ENCODE data around the gene KCNA2. TPM values are rescaled to one million over a fixed set of nuclear protein-coding genes. Genes with fewer than 3 reads are reported as not detected.

The KCNA2 gene
- polyA plus RNA-seq, 1 of the 3 experiments (the other 2 are of a cell fraction), result not detected

DNA sequence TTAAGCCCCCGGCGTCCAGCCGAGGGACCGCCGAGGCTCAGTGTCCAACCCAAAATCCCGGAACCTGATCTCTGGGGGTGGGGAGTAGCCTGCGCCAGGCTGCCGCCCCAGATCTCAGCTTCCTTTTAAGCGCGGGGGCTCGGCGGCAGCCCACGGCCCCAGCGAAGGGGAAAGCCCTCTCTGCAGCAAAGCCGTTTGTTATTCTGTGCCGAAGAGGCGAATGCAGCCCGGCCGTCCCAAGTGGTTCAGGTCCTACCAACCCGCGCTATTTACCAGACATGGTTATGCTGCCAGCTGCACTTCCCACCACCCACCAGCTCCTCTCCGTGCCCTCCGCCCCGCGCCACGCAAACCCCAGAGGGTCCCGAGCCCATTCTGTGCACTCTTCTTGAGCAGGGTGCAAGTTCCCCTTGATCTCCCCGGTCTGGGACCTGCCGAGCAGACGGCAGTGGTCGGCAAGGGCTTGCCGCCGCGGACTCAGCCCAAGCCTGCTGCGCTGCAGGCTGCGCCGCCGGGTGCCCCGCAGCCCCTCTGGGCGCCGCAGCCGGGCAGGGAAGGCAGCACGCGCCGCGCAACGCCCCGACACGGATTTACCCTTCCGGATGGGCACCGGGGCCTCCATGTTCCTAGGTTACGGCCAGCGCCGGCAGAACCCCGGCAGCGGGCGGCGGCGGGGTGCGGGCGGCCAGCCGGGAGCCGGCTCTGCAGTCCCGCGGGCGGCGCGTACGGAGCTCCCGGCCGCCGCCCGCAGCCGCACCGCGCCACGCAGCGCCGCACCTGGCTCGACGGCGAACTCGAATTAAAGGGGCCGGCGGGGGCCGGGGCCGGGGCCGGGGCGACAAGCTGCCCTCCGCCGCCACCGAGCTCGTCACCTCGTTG, 738 bp upstream of the KCNA2 start:
- H3K27ac ChIP-seq (ENCODE audit: low read depth in 2 of 2, low read length in 1 of 2), result no peak overlapping the region
- POLR2A ChIA-PET, result interaction anchor here (0.6 kb wide), 1 partner anchor 52 kb away, joined by 3 read pairs; no protein-coding TSS in a partner anchor
- no peaks in the 10 kb centered on the region for H4K20me1 ChIP-seq (ENCODE audit: insufficient read depth)
- peaks cover 0 to 10% of the 10 kb centered on the region in 2 experiments; a peak in 2 of 4 replicates for H3K4me1 ChIP-seq (ENCODE audit: control insufficient read depth in 1 of 2, insufficient read depth in 2 of 2, low read depth in 1 of 2, low read length in 1 of 2)
- no peak overlapping the region for H3K9ac ChIP-seq
- TF ChIP-seq EZH2phosphoT487 (IDR thresholded peaks at IDR 0.05; ENCODE audit: borderline replicate concordance, low read depth) (peak; percentile 88; the same call in 1 of the 2 replicates), MEF2A (IDR thresholded peaks at IDR 0.05; ENCODE audit: borderline replicate concordance, low read depth) (no peak)
- H3K27me3 ChIP-seq (ENCODE audit: insufficient read depth), result peaks cover 60% of the 10 kb centered on the region
- 0% methylated on average over 9 of the region's 94 CpGs for WGBS (ENCODE audit: low lambda C conversion rate)
- CTCF ChIA-PET, result interaction anchor here (0.7 to 11.6 kb wide), 20 partner anchors 8 to 410 kb away, joined by 3 to 97 read pairs (median 5); no protein-coding TSS in a partner anchor
- H3F3A ChIP-seq (replicated peaks; ENCODE audit: insufficient read depth), result no peaks in the 10 kb centered on the region
- 0 out of 2 replicates have a peak overlapping the region, but pooled peaks have one; percentile 46 for H2AFZ ChIP-seq (ENCODE audit: low read depth)
- no peaks in the 10 kb centered on the region for H3K79me2 ChIP-seq (ENCODE audit: insufficient read depth)
- H3K9me3 ChIP-seq, result no peaks in the 10 kb centered on the region
- peak overlapping the region; percentile 79 for H3K4me2 ChIP-seq
- no peaks in the 10 kb centered on the region for H3K9me2 ChIP-seq
- H3K4me3 ChIP-seq (ENCODE audit: low read depth in 2 of 2, low read length in 1 of 2), result peak overlapping the region; percentile 43 to 56
- no peaks in the 10 kb centered on the region for H3K36me3 ChIP-seq (replicated peaks in 1 of 2; ENCODE audit: control insufficient read depth in 1 of 2, insufficient read depth in 2 of 2, low read length in 1 of 2)
- peak; percentile 70 for DNase-seq

DNA sequence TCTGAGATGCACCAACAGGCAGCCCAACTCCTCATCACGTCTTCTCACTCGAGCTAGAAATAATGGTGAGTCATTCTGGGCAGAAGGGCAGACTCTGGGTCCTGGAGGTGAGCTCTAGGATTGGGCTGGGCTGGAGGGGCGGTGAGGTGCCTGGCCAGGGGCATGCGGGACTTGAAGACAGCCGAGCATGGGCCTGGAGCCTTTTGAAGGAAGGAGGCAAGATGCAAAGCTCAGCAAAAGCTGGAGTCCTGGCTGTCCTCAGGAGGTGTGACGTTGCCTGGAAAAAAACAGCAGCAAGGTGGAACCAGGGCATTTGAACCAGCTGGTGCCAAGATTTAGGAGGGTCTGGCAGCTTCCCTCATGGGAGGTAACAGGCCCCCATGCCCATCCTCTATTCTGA, 712 bp downstream of the KCNA2 start:
- 74% methylated on average over 5 of the region's 6 CpGs for WGBS (ENCODE audit: low lambda C conversion rate)
- H3K79me2 ChIP-seq (ENCODE audit: insufficient read depth), result no peaks in the 10 kb centered on the region
- no peak overlapping the region for H3K4me2 ChIP-seq
- POLR2A ChIA-PET, result interaction anchor here (0.9 kb wide), 1 partner anchor 72 kb away, joined by 3 read pairs; no protein-coding TSS in a partner anchor
- H2AFZ ChIP-seq (ENCODE audit: low read depth), result no peak overlapping the region
- no peaks in the 10 kb centered on the region for H3K36me3 ChIP-seq (replicated peaks in 1 of 2; ENCODE audit: control insufficient read depth in 1 of 2, insufficient read depth in 2 of 2, low read length in 1 of 2)
- H3F3A ChIP-seq (replicated peaks; ENCODE audit: insufficient read depth), result no peaks in the 10 kb centered on the region
- no peak overlapping the region for H3K4me3 ChIP-seq (ENCODE audit: low read depth in 2 of 2, low read length in 1 of 2)
- no peaks in the 10 kb centered on the region for H3K9me2 ChIP-seq
- peaks cover 0 to 10% of the 10 kb centered on the region in 2 experiments; a peak in 2 of 4 replicates for H3K4me1 ChIP-seq (ENCODE audit: control insufficient read depth in 1 of 2, insufficient read depth in 2 of 2, low read depth in 1 of 2, low read length in 1 of 2)
- peaks cover 60% of the 10 kb centered on the region for H3K27me3 ChIP-seq (ENCODE audit: insufficient read depth)
- no peaks in the 10 kb centered on the region for H4K20me1 ChIP-seq (ENCODE audit: insufficient read depth)
- no peaks in the 10 kb centered on the region for H3K9me3 ChIP-seq
- DNase-seq, result no peak
- H3K9ac ChIP-seq, result no peak overlapping the region
- H3K27ac ChIP-seq (ENCODE audit: low read depth in 2 of 2, low read length in 1 of 2), result no peak overlapping the region
- CTCF ChIA-PET, result interaction anchor here (0.6 to 11.6 kb wide), 10 partner anchors 11 to 294 kb away, joined by 3 to 97 read pairs (median 13); no protein-coding TSS in a partner anchor
- TF ChIP-seq, protein P1, sequence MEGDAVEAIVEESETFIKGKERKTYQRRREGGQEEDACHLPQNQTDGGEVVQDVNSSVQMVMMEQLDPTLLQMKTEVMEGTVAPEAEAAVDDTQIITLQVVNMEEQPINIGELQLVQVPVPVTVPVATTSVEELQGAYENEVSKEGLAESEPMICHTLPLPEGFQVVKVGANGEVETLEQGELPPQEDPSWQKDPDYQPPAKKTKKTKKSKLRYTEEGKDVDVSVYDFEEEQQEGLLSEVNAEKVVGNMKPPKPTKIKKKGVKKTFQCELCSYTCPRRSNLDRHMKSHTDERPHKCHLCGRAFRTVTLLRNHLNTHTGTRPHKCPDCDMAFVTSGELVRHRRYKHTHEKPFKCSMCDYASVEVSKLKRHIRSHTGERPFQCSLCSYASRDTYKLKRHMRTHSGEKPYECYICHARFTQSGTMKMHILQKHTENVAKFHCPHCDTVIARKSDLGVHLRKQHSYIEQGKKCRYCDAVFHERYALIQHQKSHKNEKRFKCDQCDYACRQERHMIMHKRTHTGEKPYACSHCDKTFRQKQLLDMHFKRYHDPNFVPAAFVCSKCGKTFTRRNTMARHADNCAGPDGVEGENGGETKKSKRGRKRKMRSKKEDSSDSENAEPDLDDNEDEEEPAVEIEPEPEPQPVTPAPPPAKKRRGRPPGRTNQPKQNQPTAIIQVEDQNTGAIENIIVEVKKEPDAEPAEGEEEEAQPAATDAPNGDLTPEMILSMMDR (IDR thresholded peaks at IDR 0.05), result no peak
- TF ChIP-seq GATA2 (CRISPR knock-in tag; IDR thresholded peaks at IDR 0.05) (no peak), GABPA (IDR thresholded peaks at IDR 0.05; ENCODE audit: low read depth) (no peak), TCF12 (IDR thresholded peaks at IDR 0.05) (no peak), RXRA (IDR thresholded peaks at IDR 0.05; ENCODE audit: borderline replicate concordance, low read depth) (no peak), NFIC (IDR thresholded peaks at IDR 0.05; ENCODE audit: borderline replicate concordance) (no peak), RAD21 (IDR thresholded peaks at IDR 0.05; ENCODE audit: low read length) (no peak), RFX5 (IDR thresholded peaks at IDR 0.05; ENCODE audit: low read length) (no peak), ELF1 (IDR thresholded peaks at IDR 0.05) (no peak), NRF1 (IDR thresholded peaks at IDR 0.05; ENCODE audit: low read depth, low read length) (no peak), SIN3A (IDR thresholded peaks at IDR 0.05; ENCODE audit: borderline replicate concordance, low read depth, low read length) (no peak), YY1 (IDR thresholded peaks at IDR 0.05; ENCODE audit: low read depth) (no peak), FOXJ3 (CRISPR knock-in tag; IDR thresholded peaks at IDR 0.05) (no peak), JUND (IDR thresholded peaks at IDR 0.05) (no peak), TAF1 (IDR thresholded peaks at IDR 0.05; ENCODE audit: borderline replicate concordance, low read depth, low read length) (no peak), FOSL2 (IDR thresholded peaks at IDR 0.05; ENCODE audit: borderline replicate concordance, low read depth) (no peak)
- TF ChIP-seq, protein P2, sequence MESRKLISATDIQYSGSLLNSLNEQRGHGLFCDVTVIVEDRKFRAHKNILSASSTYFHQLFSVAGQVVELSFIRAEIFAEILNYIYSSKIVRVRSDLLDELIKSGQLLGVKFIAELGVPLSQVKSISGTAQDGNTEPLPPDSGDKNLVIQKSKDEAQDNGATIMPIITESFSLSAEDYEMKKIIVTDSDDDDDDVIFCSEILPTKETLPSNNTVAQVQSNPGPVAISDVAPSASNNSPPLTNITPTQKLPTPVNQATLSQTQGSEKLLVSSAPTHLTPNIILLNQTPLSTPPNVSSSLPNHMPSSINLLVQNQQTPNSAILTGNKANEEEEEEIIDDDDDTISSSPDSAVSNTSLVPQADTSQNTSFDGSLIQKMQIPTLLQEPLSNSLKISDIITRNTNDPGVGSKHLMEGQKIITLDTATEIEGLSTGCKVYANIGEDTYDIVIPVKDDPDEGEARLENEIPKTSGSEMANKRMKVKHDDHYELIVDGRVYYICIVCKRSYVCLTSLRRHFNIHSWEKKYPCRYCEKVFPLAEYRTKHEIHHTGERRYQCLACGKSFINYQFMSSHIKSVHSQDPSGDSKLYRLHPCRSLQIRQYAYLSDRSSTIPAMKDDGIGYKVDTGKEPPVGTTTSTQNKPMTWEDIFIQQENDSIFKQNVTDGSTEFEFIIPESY (IDR thresholded peaks at IDR 0.05; ENCODE audit: borderline replicate concordance, low read depth), result no peak
- TF ChIP-seq, protein P3, sequence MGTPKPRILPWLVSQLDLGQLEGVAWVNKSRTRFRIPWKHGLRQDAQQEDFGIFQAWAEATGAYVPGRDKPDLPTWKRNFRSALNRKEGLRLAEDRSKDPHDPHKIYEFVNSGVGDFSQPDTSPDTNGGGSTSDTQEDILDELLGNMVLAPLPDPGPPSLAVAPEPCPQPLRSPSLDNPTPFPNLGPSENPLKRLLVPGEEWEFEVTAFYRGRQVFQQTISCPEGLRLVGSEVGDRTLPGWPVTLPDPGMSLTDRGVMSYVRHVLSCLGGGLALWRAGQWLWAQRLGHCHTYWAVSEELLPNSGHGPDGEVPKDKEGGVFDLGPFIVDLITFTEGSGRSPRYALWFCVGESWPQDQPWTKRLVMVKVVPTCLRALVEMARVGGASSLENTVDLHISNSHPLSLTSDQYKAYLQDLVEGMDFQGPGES (IDR thresholded peaks at IDR 0.05; ENCODE audit: low read depth, low read length), result no peak
- TF ChIP-seq, protein P4, sequence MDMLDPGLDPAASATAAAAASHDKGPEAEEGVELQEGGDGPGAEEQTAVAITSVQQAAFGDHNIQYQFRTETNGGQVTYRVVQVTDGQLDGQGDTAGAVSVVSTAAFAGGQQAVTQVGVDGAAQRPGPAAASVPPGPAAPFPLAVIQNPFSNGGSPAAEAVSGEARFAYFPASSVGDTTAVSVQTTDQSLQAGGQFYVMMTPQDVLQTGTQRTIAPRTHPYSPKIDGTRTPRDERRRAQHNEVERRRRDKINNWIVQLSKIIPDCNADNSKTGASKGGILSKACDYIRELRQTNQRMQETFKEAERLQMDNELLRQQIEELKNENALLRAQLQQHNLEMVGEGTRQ (IDR thresholded peaks at IDR 0.05; ENCODE audit: borderline replicate concordance, low read depth, low read length), result no peak

All from SK-N-SH (cell line).